HepG2 (cell line): ENCODE measurements around the gene CAPN9. TPM values are rescaled to one million over a fixed set of nuclear protein-coding genes. Genes with fewer than 3 reads are reported as not detected.

Experiments
- GPBP1L1 ChIP-seq: sonication (generic); formaldehyde crosslinking; IDR thresholded peaks from 2 replicates; pipeline ENCODE4 v1.5.0; 2020; ENCODE audit warnings: mild to moderate bottlenecking, missing genetic modification reagents
- GPN1 ChIP-seq: sonication (generic); formaldehyde crosslinking; IDR thresholded peaks from 2 replicates; pipeline ENCODE4 v1.5.1; 2020; ENCODE audit warnings: missing genetic modification reagents, borderline replicate concordance
- MTA1 ChIP-seq: sonication (generic); formaldehyde crosslinking; IDR thresholded peaks from 2 replicates; pipeline ENCODE4 v1.4.0; 2020; ENCODE audit warnings: missing genetic modification reagents, mild to moderate bottlenecking, borderline replicate concordance
- NKX3-1 ChIP-seq: sonication (generic); formaldehyde crosslinking; IDR thresholded peaks from 2 replicates; pipeline ENCODE4 v1.5.0; 2020; ENCODE audit warnings: missing genetic modification reagents
- NR0B2 ChIP-seq: sonication (generic); formaldehyde crosslinking; IDR thresholded peaks from 2 replicates; pipeline ENCODE4 v1.4.0; 2020; ENCODE audit warnings: mild to moderate bottlenecking, missing genetic modification reagents
- POLR2G ChIP-seq: fragments of 200-400 bp; formaldehyde crosslinking; IDR thresholded peaks from 2 replicates; pipeline ENCODE4 v1.6.1; 2018; ENCODE audit warnings: mild to moderate bottlenecking, low read depth, low read length, moderate library complexity
- RCOR2 ChIP-seq: IDR thresholded peaks from 2 replicates; pipeline ENCODE4 v1.6.1; 2016; ENCODE audit warnings: missing biosample characterization, missing genetic modification reagents
- ZBTB42 ChIP-seq: sonication (generic); formaldehyde crosslinking; IDR thresholded peaks from 2 replicates; pipeline ENCODE4 v1.5.0; 2020; ENCODE audit warnings: mild to moderate bottlenecking, missing genetic modification reagents
- ZFY ChIP-seq: sonication (generic); formaldehyde crosslinking; IDR thresholded peaks from 2 replicates; pipeline ENCODE4 v1.4.0; 2020; ENCODE audit warnings: missing genetic modification reagents
- ZNF12 ChIP-seq: sonication (generic); formaldehyde crosslinking; IDR thresholded peaks from 2 replicates; pipeline ENCODE4 v1.5.0; 2020; ENCODE audit warnings: missing genetic modification reagents
- ZNF225 ChIP-seq: sonication (generic); formaldehyde crosslinking; IDR thresholded peaks from 2 replicates; pipeline ENCODE4 v1.4.0; 2020; ENCODE audit warnings: mild to moderate bottlenecking, missing genetic modification reagents
- ZNF264 ChIP-seq: sonication (generic); formaldehyde crosslinking; IDR thresholded peaks from 2 replicates; pipeline ENCODE4 v1.4.0; 2020; ENCODE audit warnings: missing genetic modification reagents
- ZNF276 ChIP-seq: sonication (generic); formaldehyde crosslinking; IDR thresholded peaks from 2 replicates; pipeline ENCODE4 v1.4.0; 2020; ENCODE audit warnings: mild to moderate bottlenecking, low read depth, missing genetic modification reagents
- ZNF382 ChIP-seq: sonication (generic); formaldehyde crosslinking; IDR thresholded peaks from 2 replicates; pipeline ENCODE4 v1.5.0; 2020; ENCODE audit warnings: missing genetic modification reagents, mild to moderate bottlenecking, borderline replicate concordance
- ZNF747 ChIP-seq: sonication (generic); formaldehyde crosslinking; IDR thresholded peaks from 2 replicates; pipeline ENCODE4 v1.8.1; 2023; ENCODE audit warnings: missing genetic modification reagents, mild to moderate bottlenecking, borderline replicate concordance
- polyA plus RNA-seq, 8 experiments: library from polyadenylated mRNA; depleted of rRNA in 3 of 8; stranded (reverse) in 7 of 8; unstranded in 1 of 8; fragments of >200 nt; fragmentation: Illumina TruSeq in 4 of 8; extraction: Trizol in 4 of 8; gene quantifications; 2 replicates each; pipeline versions ENCODE4 v1.2.1 to v1.2.3, GENCODE V29; 2011 to 2016; ENCODE audit warnings: low read depth in 4 of 8, missing spikeins in 1 of 8, mixed read lengths in 1 of 8; ENCODE audit not compliant: insufficient read depth in 1 of 8
- total RNA-seq, 5 experiments: library from RNA; depleted of rRNA; stranded (reverse); fragments of >200 nt; fragmentation: Illumina TruSeq; extraction: Trizol; gene quantifications; 2 replicates each; pipeline ENCODE4 v1.2.3, GENCODE V29; 2016; ENCODE audit warnings: low read depth in 1 of 5
- TF ChIP-seq, protein P1 (sequence below): sonication (generic); formaldehyde crosslinking; IDR thresholded peaks from 2 replicates; pipeline ENCODE4 v1.5.0; 2020; ENCODE audit warnings: mild to moderate bottlenecking, low read depth, missing genetic modification reagents, borderline replicate concordance
- TF ChIP-seq, protein P2 (sequence below): IDR thresholded peaks from 2 replicates; pipeline ENCODE4 v1.6.1; 2018; ENCODE audit warnings: missing genetic modification reagents
- TF ChIP-seq, protein P3 (sequence below): sonication (generic); formaldehyde crosslinking; IDR thresholded peaks from 2 replicates; pipeline ENCODE4 v1.5.0; 2020; ENCODE audit warnings: missing genetic modification reagents, mild to moderate bottlenecking, borderline replicate concordance
- TF ChIP-seq, protein P4 (sequence below): sonication (generic); formaldehyde crosslinking; IDR thresholded peaks from 2 replicates; pipeline ENCODE4 v1.5.1; 2020; ENCODE audit warnings: mild to moderate bottlenecking, missing genetic modification reagents
- TF ChIP-seq, protein P5 (sequence below): sonication (generic); formaldehyde crosslinking; IDR thresholded peaks from 2 replicates; pipeline ENCODE4 v1.4.0; 2020; ENCODE audit warnings: missing genetic modification reagents, borderline replicate concordance

Gene CAPN9
- total and polyA plus RNA-seq, 2 of the 13 experiments (the other 11 are each of a cell fraction or from before 2014, with no cell fraction given), result 0.04 to 0.31 TPM

GRCh38 chr1:230760360-230760827 is 13.2 kb downstream of the CAPN9 start (continued):
- TF ChIP-seq ZNF382 (no peak), ZBTB42 (CRISPR knock-in tag) (no peak), ZNF264 (CRISPR knock-in tag) (peak; percentile 36; the same call in 1 of the 2 replicates), ZNF225 (no peak), POLR2G (no peak), GPBP1L1 (CRISPR knock-in tag) (no peak), GPN1 (CRISPR knock-in tag) (no peak), ZFY (CRISPR knock-in tag) (0 out of 2 replicates have a peak, but pooled peaks have one; percentile 21), NKX3-1 (CRISPR knock-in tag) (no peak), ZNF276 (CRISPR knock-in tag) (no peak), ZNF12 (CRISPR knock-in tag) (no peak), MTA1 (CRISPR knock-in tag) (0 out of 2 replicates have a peak, but pooled peaks have one; percentile 28), ZNF747 (CRISPR knock-in tag) (no peak), NR0B2 (no peak), RCOR2 (no peak)
- TF ChIP-seq, protein P1, sequence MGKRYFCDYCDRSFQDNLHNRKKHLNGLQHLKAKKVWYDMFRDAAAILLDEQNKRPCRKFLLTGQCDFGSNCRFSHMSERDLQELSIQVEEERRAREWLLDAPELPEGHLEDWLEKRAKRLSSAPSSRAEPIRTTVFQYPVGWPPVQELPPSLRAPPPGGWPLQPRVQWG (CRISPR knock-in tag), result no peak
- TF ChIP-seq, protein P2, sequence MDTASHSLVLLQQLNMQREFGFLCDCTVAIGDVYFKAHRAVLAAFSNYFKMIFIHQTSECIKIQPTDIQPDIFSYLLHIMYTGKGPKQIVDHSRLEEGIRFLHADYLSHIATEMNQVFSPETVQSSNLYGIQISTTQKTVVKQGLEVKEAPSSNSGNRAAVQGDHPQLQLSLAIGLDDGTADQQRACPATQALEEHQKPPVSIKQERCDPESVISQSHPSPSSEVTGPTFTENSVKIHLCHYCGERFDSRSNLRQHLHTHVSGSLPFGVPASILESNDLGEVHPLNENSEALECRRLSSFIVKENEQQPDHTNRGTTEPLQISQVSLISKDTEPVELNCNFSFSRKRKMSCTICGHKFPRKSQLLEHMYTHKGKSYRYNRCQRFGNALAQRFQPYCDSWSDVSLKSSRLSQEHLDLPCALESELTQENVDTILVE (CRISPR knock-in tag), result no peak
- TF ChIP-seq, protein P3, sequence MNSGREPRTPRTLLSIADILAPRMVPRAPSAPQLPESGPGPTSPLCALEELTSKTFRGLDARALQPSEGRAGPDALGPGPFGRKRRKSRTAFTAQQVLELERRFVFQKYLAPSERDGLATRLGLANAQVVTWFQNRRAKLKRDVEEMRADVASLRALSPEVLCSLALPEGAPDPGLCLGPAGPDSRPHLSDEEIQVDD, result no peak
- TF ChIP-seq, protein P4, sequence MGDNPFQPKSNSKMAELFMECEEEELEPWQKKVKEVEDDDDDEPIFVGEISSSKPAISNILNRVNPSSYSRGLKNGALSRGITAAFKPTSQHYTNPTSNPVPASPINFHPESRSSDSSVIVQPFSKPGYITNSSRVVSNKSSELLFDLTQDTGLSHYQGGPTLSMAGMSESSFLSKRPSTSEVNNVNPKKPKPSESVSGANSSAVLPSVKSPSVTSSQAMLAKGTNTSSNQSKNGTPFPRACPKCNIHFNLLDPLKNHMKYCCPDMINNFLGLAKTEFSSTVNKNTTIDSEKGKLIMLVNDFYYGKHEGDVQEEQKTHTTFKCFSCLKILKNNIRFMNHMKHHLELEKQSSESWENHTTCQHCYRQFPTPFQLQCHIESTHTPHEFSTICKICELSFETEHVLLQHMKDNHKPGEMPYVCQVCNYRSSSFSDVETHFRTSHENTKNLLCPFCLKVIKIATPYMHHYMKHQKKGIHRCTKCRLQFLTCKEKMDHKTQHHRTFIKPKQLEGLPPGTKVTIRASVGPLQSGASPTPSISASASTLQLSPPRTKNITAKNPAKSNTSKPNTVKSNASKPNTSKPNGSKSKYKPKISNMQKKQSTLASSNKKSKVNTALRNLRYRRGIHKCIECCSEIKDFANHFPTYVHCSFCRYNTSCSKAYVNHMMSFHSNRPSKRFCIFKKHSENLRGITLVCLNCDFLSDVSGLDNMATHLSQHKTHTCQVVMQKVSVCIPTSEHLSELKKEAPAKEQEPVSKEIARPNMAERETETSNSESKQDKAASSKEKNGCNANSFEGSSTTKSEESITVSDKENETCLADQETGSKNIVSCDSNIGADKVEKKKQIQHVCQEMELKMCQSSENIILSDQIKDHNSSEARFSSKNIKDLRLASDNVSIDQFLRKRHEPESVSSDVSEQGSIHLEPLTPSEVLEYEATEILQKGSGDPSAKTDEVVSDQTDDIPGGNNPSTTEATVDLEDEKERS (CRISPR knock-in tag), result no peak
- TF ChIP-seq, protein P5, sequence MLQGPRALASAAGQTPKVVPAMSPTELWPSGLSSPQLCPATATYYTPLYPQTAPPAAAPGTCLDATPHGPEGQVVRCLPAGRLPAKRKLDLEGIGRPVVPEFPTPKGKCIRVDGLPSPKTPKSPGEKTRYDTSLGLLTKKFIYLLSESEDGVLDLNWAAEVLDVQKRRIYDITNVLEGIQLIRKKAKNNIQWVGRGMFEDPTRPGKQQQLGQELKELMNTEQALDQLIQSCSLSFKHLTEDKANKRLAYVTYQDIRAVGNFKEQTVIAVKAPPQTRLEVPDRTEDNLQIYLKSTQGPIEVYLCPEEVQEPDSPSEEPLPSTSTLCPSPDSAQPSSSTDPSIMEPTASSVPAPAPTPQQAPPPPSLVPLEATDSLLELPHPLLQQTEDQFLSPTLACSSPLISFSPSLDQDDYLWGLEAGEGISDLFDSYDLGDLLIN (CRISPR knock-in tag), result no peak
